H4 (cell line): ENCODE results near the gene CRISPLD2. TPM values are rescaled to one million over a fixed set of nuclear protein-coding genes. Genes with fewer than 3 reads are reported as not detected.
A peak's percentile ranks its signal among the peaks of the same experiment; 100 is the strongest.
"Not testable (repeated sequence)": the region's sequence is repeated elsewhere in the genome, so short reads cannot be mapped to it uniquely, and the experiment has no call there.

Source experiments
- DNase-seq: peaks from one replicate; pipeline ENCODE4 v3.0.0-alpha.2; 2015; ENCODE audit warnings: low spot score
- total RNA-seq: library from RNA; depleted of rRNA; stranded (reverse); fragments of >200 nt; shearing (Covaris generic); gene quantifications from 2 replicates; pipeline ENCODE4 v1.2.3, GENCODE V29; 2014

CRISPLD2 gene
- total RNA-seq, 1 experiment from 2014 or later, result 5.7 TPM

DNA sequence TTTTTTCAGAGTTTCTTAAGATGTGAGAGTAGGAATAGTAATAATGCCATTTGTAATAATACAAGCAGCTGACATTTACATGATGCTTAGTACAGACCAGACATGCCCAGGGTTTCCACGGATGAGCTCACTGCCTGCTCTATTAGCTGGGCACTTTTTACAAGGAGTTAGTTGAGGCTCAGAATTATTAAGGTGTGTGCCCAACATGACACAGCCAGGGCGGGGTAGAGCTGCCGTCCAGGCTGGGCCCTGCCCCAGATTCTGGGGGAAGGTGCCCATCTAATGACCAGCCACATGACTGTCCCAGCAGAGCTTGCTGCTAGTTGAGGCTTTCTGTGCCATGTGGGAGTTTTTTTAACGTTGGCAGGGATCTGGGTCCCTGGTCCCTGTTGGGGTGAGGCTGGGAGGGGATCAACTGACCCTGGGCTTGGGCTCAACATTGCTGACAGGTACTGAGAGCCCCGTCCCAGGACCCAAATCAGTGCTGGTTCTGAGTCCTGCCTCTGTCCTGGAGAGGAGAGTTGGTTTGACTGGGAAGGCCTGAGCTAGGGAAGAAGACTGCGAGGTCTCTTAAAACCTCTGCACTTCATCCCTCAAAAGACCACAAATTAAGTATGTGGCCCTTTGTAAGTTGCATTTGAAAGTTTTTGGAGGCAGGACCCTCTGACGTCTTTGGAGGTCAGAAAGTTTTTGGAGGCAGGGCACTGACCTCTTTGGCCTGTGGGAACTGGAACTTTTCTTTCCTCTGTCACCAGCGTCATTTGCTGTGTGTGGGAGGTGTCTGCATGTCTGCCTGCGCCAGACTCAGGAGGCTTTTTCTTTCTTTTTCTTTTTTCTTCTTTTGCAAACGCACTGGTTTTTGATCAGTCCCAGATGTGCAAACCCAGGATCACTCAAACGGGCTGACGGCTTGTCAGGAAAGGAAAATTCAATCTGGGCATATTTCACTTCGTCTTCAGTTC is 2.2 kb downstream of the CRISPLD2 start:
- no peak for DNase-seq

DNA sequence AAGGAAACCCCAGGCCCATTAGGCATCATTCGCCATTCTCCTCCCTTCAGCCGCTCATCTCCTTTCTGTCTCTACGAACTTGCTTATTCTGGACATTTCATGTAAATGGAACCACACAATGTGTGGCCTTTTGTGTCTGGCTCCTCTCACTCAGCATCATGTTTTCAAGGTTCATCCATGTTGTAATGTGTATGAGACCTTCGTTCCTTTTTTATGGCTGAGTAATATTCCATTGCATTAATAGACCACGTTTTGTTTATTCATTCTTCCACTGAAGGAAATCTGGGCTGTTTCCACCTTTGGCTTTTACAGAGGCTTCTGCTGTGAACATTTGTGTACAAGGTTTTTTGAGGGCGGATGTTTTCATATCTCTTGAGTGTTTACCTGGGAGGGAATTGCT is 3.2 kb downstream of the CRISPLD2 start:
- DNase-seq, result no peak

DNA sequence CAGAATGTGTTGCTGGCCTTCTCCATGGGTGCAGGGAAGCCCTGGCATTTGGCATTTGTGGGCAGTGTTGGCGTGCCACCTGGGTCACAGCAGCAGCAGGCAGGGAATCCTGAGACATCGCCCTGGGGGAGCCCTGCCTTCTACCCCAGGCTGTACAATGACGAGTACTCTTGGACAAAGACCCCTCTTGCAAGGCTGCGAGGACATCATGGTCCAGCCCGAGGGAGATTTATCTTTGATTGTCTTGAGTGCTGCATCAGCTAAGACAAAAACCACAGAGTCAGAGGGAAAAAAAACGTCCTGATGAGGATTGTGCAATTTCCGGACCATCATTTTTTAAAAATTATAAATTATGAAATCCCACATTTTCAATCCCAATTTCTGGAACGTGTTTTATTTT is 3.7 kb downstream of the CRISPLD2 start:
- DNase-seq, result no peak

- DNase-seq, result no peak
Measured at GRCh38 chr16:84823926-84824325, 4.1 kb downstream of the CRISPLD2 start.

DNA sequence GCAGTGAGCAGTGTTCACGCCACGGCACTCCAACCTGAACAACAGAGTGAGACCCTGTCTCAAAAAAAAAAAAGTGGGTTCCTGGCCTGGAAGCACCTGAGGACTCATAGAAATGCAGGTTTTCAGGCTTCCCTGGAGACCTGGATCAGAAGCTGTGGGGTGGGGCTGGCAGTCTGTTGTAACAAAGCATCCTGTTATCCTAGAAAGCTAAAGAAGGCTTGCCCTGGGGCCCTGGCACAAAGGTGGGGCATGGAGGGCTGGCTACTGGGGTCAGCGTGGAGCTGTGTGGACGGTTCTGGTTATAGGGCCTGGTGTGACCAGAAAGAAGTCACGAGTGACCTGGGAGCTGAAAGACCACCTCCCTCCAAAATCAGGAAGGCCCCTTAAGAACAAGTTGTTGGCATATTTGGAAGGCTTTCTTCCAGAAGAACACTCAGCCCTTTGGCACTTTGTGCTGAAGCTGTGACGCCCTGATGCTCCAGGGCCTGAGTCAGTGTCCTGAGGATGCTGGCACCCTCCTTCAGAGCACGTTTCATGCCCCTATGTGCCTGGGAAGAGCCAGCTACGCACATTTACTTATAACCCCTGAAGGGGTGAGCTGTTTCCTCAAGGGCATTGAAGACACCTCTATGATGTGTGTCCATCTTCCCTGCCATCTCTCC is 6.2 kb downstream of the CRISPLD2 start:
- DNase-seq, result no peak

DNA sequence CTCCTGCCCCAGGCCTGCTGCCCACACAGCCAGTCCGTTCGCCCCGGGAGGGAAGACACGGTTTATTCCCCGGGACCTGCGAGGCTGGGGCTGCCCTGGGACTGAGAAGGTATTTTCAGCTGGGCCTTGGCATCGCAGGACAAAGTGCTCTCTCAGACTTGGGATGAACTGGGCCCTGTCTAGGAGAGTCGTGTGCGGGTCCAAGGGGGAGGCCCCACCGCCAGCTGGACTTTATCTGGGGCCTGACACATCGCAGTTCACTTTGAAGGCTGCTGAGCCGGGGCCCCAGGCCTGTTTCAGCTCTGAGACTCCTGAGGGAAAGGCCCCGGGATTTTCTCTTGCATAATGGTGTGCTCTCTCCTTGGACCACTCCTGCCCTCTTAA is 6.8 kb downstream of the CRISPLD2 start:
- no peak for DNase-seq

- no peak for DNase-seq
Measured at GRCh38 chr16:84827131-84827574, 7.4 kb downstream of the CRISPLD2 start.

- DNase-seq, result no peak
Measured at GRCh38 chr16:84827897-84828296, 8.1 kb downstream of the CRISPLD2 start.

- DNase-seq, result no peak
Measured at GRCh38 chr16:84828322-84828721, 8.5 kb downstream of the CRISPLD2 start.

DNA sequence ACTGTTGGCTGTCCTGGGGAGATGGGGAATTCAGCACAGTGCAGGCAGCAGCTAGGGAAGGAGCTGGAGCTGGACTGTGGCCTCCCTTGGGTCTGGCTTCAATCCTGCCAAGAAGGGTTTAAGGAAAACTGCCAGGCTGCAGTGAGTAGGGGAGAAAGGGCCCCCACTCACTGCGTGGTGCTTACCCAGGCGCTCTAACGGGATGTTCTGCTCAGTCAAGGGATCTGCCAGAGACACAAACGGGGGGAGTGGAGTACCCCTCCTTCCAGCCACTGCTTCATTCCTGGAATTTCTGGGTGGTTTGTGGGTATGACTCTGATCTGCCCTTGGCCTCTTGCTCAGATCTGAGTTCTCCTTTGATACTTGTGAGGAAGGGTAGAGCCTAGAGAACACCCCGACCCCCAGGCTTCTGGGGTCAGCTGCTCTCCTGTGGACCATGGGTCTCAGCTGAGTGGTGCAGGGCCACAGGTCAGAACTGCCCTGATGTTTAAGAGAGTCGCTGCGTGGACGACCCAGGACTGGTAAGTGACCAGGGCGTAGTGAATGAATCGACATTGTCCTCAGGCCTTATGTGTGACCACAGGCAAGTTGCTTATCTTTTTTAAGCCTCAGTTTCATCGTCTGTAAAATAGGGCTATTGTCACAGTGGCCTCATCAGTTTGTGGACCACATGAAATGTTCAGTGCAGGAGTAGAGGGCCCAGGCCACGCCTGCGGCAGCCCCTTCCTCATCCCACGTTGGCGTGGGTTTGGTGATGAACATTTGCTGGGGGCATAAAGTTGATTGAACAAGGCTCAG is 9.6 kb downstream of the CRISPLD2 start:
- peak; percentile 71 for DNase-seq

DNA sequence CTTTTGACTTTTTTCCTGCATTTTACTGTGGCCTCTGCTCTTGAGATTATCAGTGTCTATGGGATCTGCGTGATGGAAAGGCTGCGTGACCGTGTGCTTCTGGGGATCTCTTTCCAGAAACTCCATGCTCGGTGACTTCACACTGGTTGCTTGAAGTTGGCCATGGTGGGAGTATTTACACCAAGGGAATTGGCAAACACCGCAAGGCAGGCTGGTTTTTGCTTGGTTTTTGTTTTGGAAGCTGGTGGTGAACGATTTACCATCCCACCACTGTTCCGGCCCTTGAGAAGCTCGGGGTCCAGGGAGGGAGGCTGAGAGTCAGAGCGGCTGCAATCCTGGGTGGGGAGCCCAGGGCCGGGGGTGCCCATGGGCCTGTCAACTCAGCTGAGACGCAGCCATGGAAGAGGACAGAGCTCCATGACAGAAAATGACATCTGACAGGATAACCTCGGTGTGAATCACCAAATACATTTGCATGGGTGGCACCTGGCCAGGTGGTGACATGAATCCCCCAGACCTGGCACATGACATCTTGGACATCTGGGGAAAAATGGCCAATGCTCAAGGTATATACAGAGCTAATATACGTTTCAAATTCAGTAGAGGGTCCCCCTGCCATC is 11.1 kb downstream of the CRISPLD2 start:
- no peak for DNase-seq

DNA sequence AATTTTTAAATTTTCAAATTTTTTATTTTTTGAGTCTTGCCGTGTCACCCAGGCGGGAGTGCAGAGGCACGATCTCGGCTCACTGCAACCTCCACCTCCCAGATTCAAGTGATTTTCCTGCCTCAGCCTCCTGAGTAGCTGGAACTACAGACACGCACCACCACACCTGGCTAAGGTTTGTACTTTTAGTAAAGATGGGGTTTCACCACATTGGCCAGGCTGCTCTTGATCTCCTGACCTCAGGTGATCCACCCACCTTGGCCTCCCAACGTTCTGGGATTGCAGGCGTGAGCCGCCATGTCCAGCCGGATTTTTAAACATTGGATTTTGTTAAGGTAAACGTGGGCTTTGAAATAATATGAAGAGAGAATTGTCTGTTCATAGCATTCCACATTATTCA is 11.9 kb downstream of the CRISPLD2 start:
- DNase-seq, result not testable (repeated sequence)

DNA sequence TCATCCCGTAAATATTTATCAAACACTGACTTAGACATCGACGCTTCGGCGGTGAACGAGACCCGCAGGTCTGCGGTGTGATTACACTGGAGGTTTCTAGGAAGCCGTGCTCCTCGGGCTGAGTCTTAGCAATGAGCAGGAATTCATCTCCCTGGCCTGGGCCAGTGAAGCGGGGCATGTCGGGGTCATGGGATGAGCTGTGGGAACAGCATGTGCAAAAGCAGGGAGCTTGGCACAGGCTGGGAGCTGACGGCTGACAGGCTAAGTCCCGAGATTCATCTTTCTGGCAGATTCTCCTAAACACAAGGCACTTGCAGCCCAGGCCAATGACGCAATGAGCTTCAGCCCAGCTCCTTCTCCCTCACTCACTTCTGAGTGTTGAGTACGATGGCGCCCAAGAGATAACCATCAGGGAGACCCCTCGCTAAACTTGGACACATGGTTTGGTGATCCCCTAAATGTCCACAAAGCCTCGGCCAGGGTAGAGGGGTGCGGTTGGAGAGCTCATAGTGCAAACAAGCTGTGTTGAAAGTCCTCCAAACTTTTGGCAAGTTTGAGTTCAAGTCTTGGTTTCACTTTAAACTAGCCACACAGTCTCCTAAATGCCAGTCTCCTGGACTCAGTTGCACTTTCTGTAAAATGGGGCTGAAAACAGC is 12.8 kb downstream of the CRISPLD2 start:
- peak; percentile 57 for DNase-seq

DNA sequence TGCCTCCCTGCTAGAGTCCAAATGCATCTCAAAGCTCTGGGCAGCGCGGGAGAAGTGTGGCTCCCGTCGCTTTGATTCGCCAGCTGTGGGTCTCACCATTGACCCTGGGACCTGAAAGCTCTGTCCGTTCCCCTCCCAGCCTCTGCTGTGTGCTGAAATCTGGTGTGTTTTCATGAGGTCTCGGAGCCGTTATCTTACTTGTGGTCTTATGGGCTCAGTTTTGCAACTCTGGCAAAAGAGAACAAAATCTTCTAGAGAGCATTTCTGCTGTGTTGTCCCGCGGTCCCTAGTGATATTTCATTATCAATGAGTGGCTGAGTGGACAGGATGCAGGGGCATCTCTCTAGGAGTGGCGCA is 13.3 kb downstream of the CRISPLD2 start:
- no peak for DNase-seq

GRCh38 chr16:84833542-84834402 is 14.0 kb downstream of the CRISPLD2 start:
- DNase-seq, result no peak

DNA sequence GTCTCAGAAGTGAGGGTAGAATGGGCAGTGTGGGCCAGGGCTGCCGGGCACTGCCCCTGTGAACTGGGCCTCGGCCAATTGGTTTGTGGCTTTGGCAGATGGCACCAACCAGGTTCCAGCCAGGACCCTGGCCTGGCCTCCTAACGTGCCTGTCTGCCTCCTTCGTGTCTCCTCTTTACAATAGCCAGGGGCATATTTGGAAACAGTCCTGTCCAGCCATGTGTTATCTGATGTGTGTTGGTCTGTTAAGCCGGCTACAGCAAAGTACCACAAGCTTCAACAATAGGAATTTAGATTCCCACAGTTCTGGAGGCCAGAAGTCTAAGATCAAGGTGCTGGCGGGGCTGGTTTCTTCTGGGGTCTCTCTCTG is 14.6 kb downstream of the CRISPLD2 start:
- DNase-seq, result no peak

GRCh38 chr16:84836234-84836647 is 16.5 kb downstream of the CRISPLD2 start:
- peak; percentile 99 for DNase-seq

GRCh38 chr16:84836967-84837366 is 17.2 kb downstream of the CRISPLD2 start:
- DNase-seq, result no peak

GRCh38 chr16:84838383-84838948 is 18.7 kb downstream of the CRISPLD2 start:
- no peak for DNase-seq

DNA sequence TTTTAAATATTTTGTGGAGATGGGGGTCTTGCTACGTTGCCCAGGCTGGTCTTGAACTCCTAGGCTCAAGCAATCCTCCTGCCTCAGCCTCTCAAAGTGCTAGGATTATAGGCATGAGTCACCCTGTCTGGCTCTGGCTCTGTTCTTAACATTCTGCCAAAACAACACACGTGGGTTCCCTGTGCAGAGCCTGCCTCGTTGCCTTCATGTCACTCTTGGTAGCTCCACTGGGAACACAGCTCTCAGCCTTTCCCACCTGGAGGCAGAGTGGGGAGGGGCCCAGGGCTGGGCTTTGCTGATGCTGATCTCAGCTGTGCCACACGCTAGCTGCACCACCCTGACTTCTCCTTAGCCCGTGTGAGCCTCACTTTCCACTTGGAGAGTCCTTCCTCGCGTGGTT is 19.3 kb downstream of the CRISPLD2 start:
- peak; percentile 87 for DNase-seq
